Measurements from ENCODE around the gene KCNH2.

KCNH2 gene

GRCh38 chr7:150974468-150975391 is 3.4 kb downstream of the KCNH2 start:
- DNase-seq, result no peak

GRCh38 chr7:150973571-150974451 is 4.3 kb downstream of the KCNH2 start:
- DNase-seq, result no peak

GRCh38 chr7:150972741-150973140 is 5.4 kb downstream of the KCNH2 start:
- DNase-seq, result no peak

- DNase-seq, result no peak
These were observed 6.1 kb downstream of the KCNH2 start for GRCh38 chr7:150972023-150972468.

GRCh38 chr7:150971242-150972022 is 6.7 kb downstream of the KCNH2 start:
- DNase-seq, result peak in 1 of 2 experiments; percentile 25

GRCh38 chr7:150970424-150970823 is 7.7 kb downstream of the KCNH2 start:
- no peak for DNase-seq

GRCh38 chr7:150969475-150969874 is 8.6 kb downstream of the KCNH2 start:
- peak in 1 of 2 experiments; percentile 39 for DNase-seq

- DNase-seq, result no peak
These were observed 9.3 kb downstream of the KCNH2 start for GRCh38 chr7:150968734-150969372.

- no peak for DNase-seq
These were observed 9.9 kb downstream of the KCNH2 start for GRCh38 chr7:150968056-150968733.

- no peak for DNase-seq
These were observed 10.8 kb downstream of the KCNH2 start for GRCh38 chr7:150967349-150967748.

GRCh38 chr7:150966002-150966401 is 12.1 kb downstream of the KCNH2 start:
- DNase-seq, result peak in 1 of 2 experiments; percentile 58

- no peak for DNase-seq
These were observed 12.8 kb downstream of the KCNH2 start for GRCh38 chr7:150965273-150965830.

GRCh38 chr7:150964593-150965111 is 13.5 kb downstream of the KCNH2 start:
- DNase-seq, result peak; percentile 42 to 77

GRCh38 chr7:150963707-150964559 is 14.2 kb downstream of the KCNH2 start:
- DNase-seq, result no peak

GRCh38 chr7:150962553-150963399 is 15.3 kb downstream of the KCNH2 start:
- peak; percentile 26 to 56 for DNase-seq

GRCh38 chr7:150962290-150962552 is 15.9 kb downstream of the KCNH2 start:
- no peak for DNase-seq

GRCh38 chr7:150961510-150962289 is 16.4 kb downstream of the KCNH2 start:
- peak in 1 of 2 experiments; percentile 19 for DNase-seq

Data from NCI-H524 (cell line).